ENCODE results near the gene CD9.

The CD9 gene

GRCh38 chr12:6234214-6234613 lies 34.0 kb downstream of the CD9 start:
- TF ChIP-seq CTCF (IDR thresholded peaks at IDR 0.05; ENCODE audit: insufficient read depth, missing control alignments): no peak
- DNase-seq (ENCODE audit: insufficient read length, low spot score): no peak
- FAIRE-seq: no peak

- no peak for DNase-seq (ENCODE audit: insufficient read length, low spot score)
- TF ChIP-seq CTCF (IDR thresholded peaks at IDR 0.05; ENCODE audit: insufficient read depth, missing control alignments): no peak
- FAIRE-seq: no peak
These were observed 34.7 kb downstream of the CD9 start for GRCh38 chr12:6234906-6235305.

- no peak for TF ChIP-seq CTCF (IDR thresholded peaks at IDR 0.05; ENCODE audit: insufficient read depth, missing control alignments)
- no peak for DNase-seq (ENCODE audit: insufficient read length, low spot score)
- FAIRE-seq: no peak
These were observed 35.3 kb downstream of the CD9 start for GRCh38 chr12:6235499-6235898.

GRCh38 chr12:6235906-6236640 lies 35.9 kb downstream of the CD9 start:
- no peak for DNase-seq (ENCODE audit: insufficient read length, low spot score)
- no peak for TF ChIP-seq CTCF (IDR thresholded peaks at IDR 0.05; ENCODE audit: insufficient read depth, missing control alignments)
- FAIRE-seq: no peak

- no peak for DNase-seq (ENCODE audit: insufficient read length, low spot score)
- no peak for FAIRE-seq
- TF ChIP-seq CTCF (IDR thresholded peaks at IDR 0.05; ENCODE audit: insufficient read depth, missing control alignments): no peak
These were observed 36.4 kb downstream of the CD9 start for GRCh38 chr12:6236641-6236940.

- no peak for TF ChIP-seq CTCF (IDR thresholded peaks at IDR 0.05; ENCODE audit: insufficient read depth, missing control alignments)
- FAIRE-seq: no peak
- no peak for DNase-seq (ENCODE audit: insufficient read length, low spot score)
These were observed 37.6 kb downstream of the CD9 start for GRCh38 chr12:6237830-6238229.

- FAIRE-seq: no peak
- no peak for TF ChIP-seq CTCF (IDR thresholded peaks at IDR 0.05; ENCODE audit: insufficient read depth, missing control alignments)
- no peak for DNase-seq (ENCODE audit: insufficient read length, low spot score)
These were observed 38.7 kb downstream of the CD9 start for GRCh38 chr12:6238875-6239274.

All from D721Med (cell line).